Stomach smooth muscle (tissue), 2 donors: ENCODE data around the gene MPHOSPH9.

Experiments
- H3K27ac ChIP-seq: one replicate; pipeline ENCODE4 v1.7.0; 2013; ENCODE audit warnings: mild to moderate bottlenecking, low read length, inconsistent platforms
- H3K27me3 ChIP-seq, 2 donors: one replicate each; pipeline ENCODE4 v1.7.0; 2013; ENCODE audit warnings: low read length in 2 of 2; ENCODE audit not compliant: insufficient read depth in 2 of 2, control insufficient read depth in 1 of 2
- H3K36me3 ChIP-seq, 2 donors: one replicate each; pipeline ENCODE4 v1.7.0; 2013; ENCODE audit warnings: low read length in 2 of 2; ENCODE audit not compliant: control insufficient read depth in 2 of 2, insufficient read depth in 2 of 2
- H3K4me1 ChIP-seq: one replicate; pipeline ENCODE4 v1.7.0; 2013; ENCODE audit warnings: low read length; ENCODE audit not compliant: control insufficient read depth, insufficient read depth
- H3K4me3 ChIP-seq, 2 donors: one replicate each; pipeline ENCODE4 v1.7.0; 2013; ENCODE audit warnings: low read length in 2 of 2
- H3K9ac ChIP-seq, 2 donors: one replicate each; pipeline ENCODE4 v1.7.0; 2013; ENCODE audit warnings: low read length in 2 of 2, mild to moderate bottlenecking in 1 of 2
- H3K9me3 ChIP-seq, 2 donors: one replicate each; pipeline ENCODE4 v1.7.0; 2013; ENCODE audit warnings: low read length in 2 of 2; ENCODE audit not compliant: control insufficient read depth in 2 of 2
- donor health status: healthy.
- donor health status: Pancreatic carcinoma.

Gene MPHOSPH9

GRCh38 chr12:123111498-123112165, 121.3 kb downstream of the MPHOSPH9 start:
- H3K27me3 ChIP-seq, result no peaks in the 10 kb centered on the region
- H3K9me3 ChIP-seq, result no peaks in the 10 kb centered on the region
- no peak overlapping the region for H3K4me3 ChIP-seq
- H3K27ac ChIP-seq, result no peak overlapping the region
- peaks cover 52% of the 10 kb centered on the region for H3K4me1 ChIP-seq
- peaks cover 11 to 20% of the 10 kb centered on the region in 2 donors for H3K36me3 ChIP-seq
- H3K9ac ChIP-seq, result no peak overlapping the region

GRCh38 chr12:123109319-123109772, 123.6 kb downstream of the MPHOSPH9 start:
- Histone ChIP-seq H3K4me1 (peaks cover 34% of the 10 kb centered on the region), H3K4me3 (no peak overlapping the region), H3K27ac (no peak overlapping the region), H3K9ac (no peak overlapping the region), H3K27me3 (no peaks in the 10 kb centered on the region), H3K36me3 (peaks cover 15 to 29% of the 10 kb centered on the region in 2 donors), H3K9me3 (no peaks in the 10 kb centered on the region)

- Histone ChIP-seq H3K27me3 (no peaks in the 10 kb centered on the region), H3K9ac (no peak overlapping the region), H3K9me3 (no peaks in the 10 kb centered on the region), H3K27ac (no peak overlapping the region), H3K36me3 (peaks cover 15 to 29% of the 10 kb centered on the region in 2 donors), H3K4me1 (peaks cover 29% of the 10 kb centered on the region), H3K4me3 (no peak overlapping the region)
Observed at GRCh38 chr12:123108682-123109066, 124.3 kb downstream of the MPHOSPH9 start.

- Histone ChIP-seq H3K4me1 (peaks cover 30% of the 10 kb centered on the region), H3K4me3 (no peak overlapping the region), H3K9ac (no peak overlapping the region), H3K36me3 (peaks cover 15 to 29% of the 10 kb centered on the region in 2 donors), H3K27ac (no peak overlapping the region), H3K9me3 (no peaks in the 10 kb centered on the region), H3K27me3 (no peaks in the 10 kb centered on the region)
Observed at GRCh38 chr12:123107926-123108681, 124.8 kb downstream of the MPHOSPH9 start.

GRCh38 chr12:123106640-123107359, 126.1 kb downstream of the MPHOSPH9 start:
- no peaks in the 10 kb centered on the region for H3K9me3 ChIP-seq
- H3K27ac ChIP-seq, result no peak overlapping the region
- peaks cover 15 to 30% of the 10 kb centered on the region in 2 donors for H3K36me3 ChIP-seq
- H3K4me1 ChIP-seq, result peaks cover 21% of the 10 kb centered on the region
- no peaks in the 10 kb centered on the region for H3K27me3 ChIP-seq
- no peak overlapping the region for H3K4me3 ChIP-seq
- no peak overlapping the region for H3K9ac ChIP-seq

- Histone ChIP-seq H3K36me3 (peaks cover 15 to 29% of the 10 kb centered on the region in 2 donors), H3K27ac (no peak overlapping the region), H3K4me1 (peaks cover 21% of the 10 kb centered on the region), H3K27me3 (no peaks in the 10 kb centered on the region), H3K9ac (no peak overlapping the region), H3K4me3 (no peak overlapping the region), H3K9me3 (no peaks in the 10 kb centered on the region)
Observed at GRCh38 chr12:123105211-123105826, 127.6 kb downstream of the MPHOSPH9 start.

- H3K27ac ChIP-seq, result no peak overlapping the region
- no peak overlapping the region for H3K4me3 ChIP-seq
- peaks cover 15 to 26% of the 10 kb centered on the region in 2 donors for H3K36me3 ChIP-seq
- H3K9ac ChIP-seq, result no peak overlapping the region
- H3K4me1 ChIP-seq, result peaks cover 21% of the 10 kb centered on the region
- H3K27me3 ChIP-seq, result no peaks in the 10 kb centered on the region
- H3K9me3 ChIP-seq, result no peaks in the 10 kb centered on the region
Observed at GRCh38 chr12:123104809-123105208, 128.1 kb downstream of the MPHOSPH9 start.
